ENCODE measurements around the gene SULT4A1. TPM values are rescaled to one million over a fixed set of nuclear protein-coding genes. Genes with fewer than 3 reads are reported as not detected.

Gene SULT4A1
- total RNA-seq, 1 experiment from 2014 or later = 15.0 TPM

GRCh38 chr22:43911351-43911750, 49.0 kb upstream of the SULT4A1 start:
- no peak for DNase-seq
- Histone ChIP-seq H3K9ac (ENCODE audit: extremely low read depth, insufficient read length, low read length) (no peak overlapping the region), H2BK20ac (ENCODE audit: low read depth, low read length, poor library complexity, severe bottlenecking) (no peak overlapping the region), H4K8ac (replicated peaks; ENCODE audit: insufficient read length, low read depth, low read length) (no peak overlapping the region), H2BK5ac (ENCODE audit: insufficient read length, low read length) (no peak overlapping the region), H3K18ac (ENCODE audit: insufficient read length, low read depth, low read length) (no peak overlapping the region), H4K5ac (ENCODE audit: insufficient read length, low read depth, low read length) (no peak overlapping the region), H3K4me1 (ENCODE audit: insufficient read depth, low read length) (no peaks in the 10 kb centered on the region), H4K20me1 (ENCODE audit: control insufficient read depth, insufficient read depth, insufficient read length) (no peaks in the 10 kb centered on the region), H3K79me2 (ENCODE audit: insufficient read depth, low read length) (no peaks in the 10 kb centered on the region), H3K23ac (ENCODE audit: insufficient read length, low read depth, low read length) (no peak overlapping the region), H2BK12ac (ENCODE audit: insufficient read length, low read depth, low read length) (no peak overlapping the region), H3K4me2 (ENCODE audit: insufficient read depth, insufficient read length, low read length) (no peak overlapping the region), H3K27ac (ENCODE audit: insufficient read length, low read depth, low read length) (no peak overlapping the region), H2AK5ac (ENCODE audit: insufficient read length, low read length) (no peak overlapping the region), H3K27me3 (ENCODE audit: insufficient read depth, low read length) (no peaks in the 10 kb centered on the region), H3K9me3 (ENCODE audit: control insufficient read depth, low read depth, low read length) (no peaks in the 10 kb centered on the region), H2AFZ (ENCODE audit: low read length) (no peak overlapping the region), H3K14ac (ENCODE audit: insufficient read depth, low read length) (no peak overlapping the region), H3K56ac (ENCODE audit: insufficient read length, low read depth, low read length) (no peak overlapping the region), H3K23me2 (ENCODE audit: insufficient read length, low read depth, low read length, poor library complexity, severe bottlenecking) (no peaks in the 10 kb centered on the region), H3K4ac (ENCODE audit: low read depth, low read length) (no peak overlapping the region), H4K91ac (ENCODE audit: insufficient read length, low read depth, low read length) (no peak overlapping the region), H2BK15ac (ENCODE audit: low read depth, low read length) (no peak overlapping the region), H3K79me1 (ENCODE audit: insufficient read depth, low read depth, low read length, poor library complexity, severe bottlenecking) (no peaks in the 10 kb centered on the region), H2BK120ac (ENCODE audit: low read depth, low read length, poor library complexity, severe bottlenecking) (no peak overlapping the region), H3T11ph (ENCODE audit: low read length) (no peak overlapping the region)
- peaks cover 0 to 16% (median 9%) of the 10 kb centered on the region in 3 experiments; a peak in 4 of 7 replicates for H3K36me3 Mint-ChIP-seq (ENCODE audit: insufficient read depth in 1 of 3, low read depth in 3 of 3)
- TF ChIP-seq CTCF (conservative IDR thresholded peaks at IDR 0.05) = no peak
- peaks cover 11 to 19% of the 10 kb centered on the region in 2 experiments; a peak in 3 of 5 replicates for H3K9me3 Mint-ChIP-seq
- peaks cover 40% of the 10 kb centered on the region for H3K27me3 Mint-ChIP-seq (ENCODE audit: low read depth)
- no peak overlapping the region for H3K27ac Mint-ChIP-seq
- no CpG with 5 or more reads among the region's 4 CpGs for WGBS (ENCODE audit: extremely low coverage, insufficient read length, low lambda C conversion rate)
- H3K4me3 Mint-ChIP-seq = no peak overlapping the region
- peaks cover 16 to 30% of the 10 kb centered on the region in 2 experiments for H3K4me1 Mint-ChIP-seq

Data from H9 (cell line).